Suppressor macrophage (primary cell): Measurements from ENCODE around the gene PDE6A.
"Not testable (repeated sequence)": the region's sequence is repeated elsewhere in the genome, so short reads cannot be mapped to it uniquely, and the experiment has no call there.

Experiments used
- DNase-seq, 4 experiments: peaks; one replicate each; pipeline ENCODE4 v3.0.0-alpha.2; 2020 to 2022

The PDE6A gene

DNA sequence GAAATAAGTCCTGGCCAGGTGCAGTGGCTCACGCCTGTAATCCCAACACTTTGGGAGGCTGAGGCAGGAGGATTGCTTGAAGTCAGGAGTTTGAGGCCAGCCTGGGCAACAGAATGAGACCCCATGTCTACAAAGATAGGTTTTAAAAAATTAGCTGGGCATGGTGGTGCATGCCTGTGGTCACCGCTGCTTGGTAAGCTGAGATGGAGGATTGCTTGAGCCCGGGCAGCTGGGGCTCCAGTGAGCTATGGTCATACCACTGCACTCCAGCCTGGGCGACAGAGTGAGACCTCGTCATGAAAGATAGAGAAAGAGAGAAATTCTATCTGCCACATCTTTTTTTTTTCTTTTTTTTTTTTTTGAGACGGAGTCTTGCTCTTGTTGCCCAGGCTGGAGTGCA lies 86.1 kb downstream of the PDE6A start:
- not testable (repeated sequence) for DNase-seq

- peak; percentile 43 to 63 (median 59) for DNase-seq
These were observed 87.1 kb downstream of the PDE6A start for GRCh38 chr5:149857499-149857898.

- DNase-seq, result no peak
These were observed 89.2 kb downstream of the PDE6A start for GRCh38 chr5:149855366-149855765.

DNA sequence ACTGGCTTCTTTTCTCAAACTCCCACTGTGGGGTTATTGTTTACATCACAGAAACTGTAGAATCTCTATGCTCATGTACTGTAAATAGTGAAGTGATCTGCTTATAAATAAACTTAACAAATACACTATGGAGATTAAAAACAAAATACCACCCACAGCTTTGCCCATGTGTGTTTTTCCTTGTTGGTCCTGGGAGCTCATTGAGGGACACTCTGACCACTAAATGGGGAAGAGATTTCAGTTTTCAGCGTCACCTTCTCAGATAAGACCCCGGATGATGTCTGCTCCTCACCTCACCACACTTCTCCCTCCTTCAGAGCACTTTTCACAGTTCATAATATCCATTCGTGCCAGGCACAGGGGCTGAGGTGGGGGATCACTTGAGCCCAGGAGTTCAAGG lies 89.7 kb downstream of the PDE6A start:
- DNase-seq, result no peak

DNA sequence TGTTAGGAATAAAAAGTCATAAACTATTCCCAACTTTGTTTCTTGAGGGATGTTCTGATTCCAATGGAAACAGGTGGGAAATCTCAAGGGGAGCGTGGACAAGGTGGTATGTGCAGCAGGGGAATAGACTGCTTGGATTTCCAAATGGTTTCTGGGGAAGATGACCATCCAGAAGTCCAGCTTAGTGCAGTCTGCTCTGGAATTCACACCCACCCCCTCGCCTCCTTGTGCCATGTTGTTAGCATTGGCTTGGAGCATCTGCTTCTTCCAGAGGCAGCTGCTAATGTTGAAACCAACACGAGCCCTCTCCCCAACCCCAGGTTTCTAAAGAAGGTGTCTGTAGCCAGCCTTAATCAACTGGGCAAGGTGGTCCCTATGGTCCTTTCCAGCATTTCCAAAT lies 90.9 kb downstream of the PDE6A start:
- no peak for DNase-seq

- DNase-seq, result no peak
These were observed 91.3 kb downstream of the PDE6A start for GRCh38 chr5:149853331-149853648.

DNA sequence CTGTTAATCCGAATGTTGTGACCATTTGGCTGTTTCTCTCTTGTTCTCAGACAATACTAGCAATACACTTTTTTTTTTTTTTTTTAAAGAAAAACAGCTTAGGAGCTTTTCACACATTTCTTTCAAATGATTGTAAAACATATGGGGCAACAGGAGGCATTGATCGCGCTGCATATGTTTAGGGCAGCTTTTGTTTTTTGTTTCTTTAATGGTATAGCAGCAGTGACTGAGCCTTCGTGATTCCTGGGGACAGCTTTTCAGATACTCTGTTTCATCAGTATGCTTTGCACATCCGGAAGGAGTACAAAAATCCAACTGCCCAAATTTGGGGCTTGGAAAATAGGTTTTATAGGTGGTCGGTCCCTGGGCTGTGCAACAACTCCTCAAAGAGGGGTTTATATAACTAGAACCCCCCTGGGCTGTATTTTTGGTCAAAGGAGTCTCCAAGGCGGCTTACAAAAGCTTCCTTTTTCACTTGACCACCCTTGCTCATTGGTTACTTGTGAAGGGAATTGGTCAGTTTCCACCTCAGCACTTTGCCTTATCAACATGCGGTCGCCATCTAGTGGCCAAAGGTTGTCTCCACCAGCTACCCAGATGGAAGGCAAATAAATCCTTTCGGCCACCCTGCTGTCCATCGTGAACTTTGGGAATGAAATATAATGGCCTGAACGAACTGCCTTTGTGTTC lies 91.8 kb downstream of the PDE6A start:
- peak; percentile 67 to 84 (median 73) for DNase-seq

DNA sequence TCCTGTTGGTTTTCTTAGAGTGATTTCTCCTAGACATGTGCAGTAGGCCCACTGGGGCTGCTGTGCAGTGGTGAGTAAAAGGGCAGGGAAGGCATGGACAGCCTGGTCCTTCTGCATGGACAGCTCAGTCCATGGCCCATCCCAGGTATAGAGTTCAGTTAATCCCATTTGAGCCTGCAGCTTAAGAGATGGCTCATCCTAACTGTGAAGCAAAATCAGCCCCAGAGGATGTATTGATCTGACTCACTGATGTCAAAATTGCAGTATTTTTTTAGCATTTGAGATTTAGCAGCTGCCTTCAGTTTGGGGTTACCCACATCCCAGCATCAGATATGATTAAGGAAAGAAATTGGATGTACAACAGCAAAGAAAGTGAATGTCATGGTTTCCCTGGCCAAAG lies 93.4 kb downstream of the PDE6A start:
- no peak for DNase-seq

DNA sequence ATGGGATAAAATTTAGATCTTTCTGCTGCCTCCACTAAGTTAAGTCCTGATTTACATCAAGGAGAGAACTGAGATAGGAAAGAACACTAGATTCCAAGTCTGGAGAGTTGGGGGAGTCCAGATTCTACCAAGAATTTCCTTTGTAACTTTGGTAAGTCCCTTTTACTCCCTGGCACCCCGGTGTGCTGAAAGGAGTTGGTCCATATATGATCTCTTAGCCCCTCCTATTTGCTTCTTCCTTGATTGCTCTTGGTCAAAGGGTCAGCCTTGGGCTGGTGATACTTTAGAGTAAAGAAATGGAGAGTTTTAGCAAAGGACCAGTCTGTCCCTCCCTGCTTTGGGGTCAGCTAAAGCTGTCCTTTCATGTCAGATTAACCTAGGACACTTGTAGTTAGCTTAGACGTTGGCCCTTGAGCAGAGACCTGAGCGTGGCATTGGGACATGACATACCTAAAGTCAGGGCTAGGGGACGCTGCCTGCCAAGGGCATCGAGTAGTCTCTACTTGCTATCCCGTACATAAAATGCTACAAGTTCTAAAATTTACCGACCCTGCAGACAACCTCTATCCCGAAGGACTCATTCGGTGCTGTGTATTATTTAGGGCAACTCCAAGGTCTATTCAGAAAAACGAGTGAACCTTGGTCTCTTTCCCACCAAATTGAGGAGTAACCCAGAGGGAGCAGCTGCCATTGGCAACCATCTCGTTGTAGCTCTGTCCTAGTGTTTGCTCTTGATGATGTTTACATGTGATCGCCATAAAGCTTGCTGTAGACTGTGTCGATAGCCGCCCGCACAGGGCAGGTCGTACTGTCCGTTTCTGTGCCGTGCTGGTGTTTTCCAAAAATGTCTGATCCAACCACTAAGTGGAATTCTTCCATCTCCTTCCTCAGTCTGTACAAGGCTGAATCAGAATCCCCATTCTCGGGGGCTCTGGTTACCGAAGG lies 94.4 kb downstream of the PDE6A start:
- DNase-seq, result no peak

- DNase-seq, result peak in 2 of 4 experiments; percentile 29 to 34
These were observed 95.2 kb downstream of the PDE6A start for GRCh38 chr5:149849280-149849965.

GRCh38 chr5:149847611-149848010 lies 97.0 kb downstream of the PDE6A start:
- DNase-seq, result no peak

GRCh38 chr5:149846021-149846420 lies 98.6 kb downstream of the PDE6A start:
- no peak for DNase-seq

GRCh38 chr5:149845601-149846000 lies 99.0 kb downstream of the PDE6A start:
- DNase-seq, result no peak

- DNase-seq, result no peak
These were observed 102.5 kb downstream of the PDE6A start for GRCh38 chr5:149841851-149842793.

DNA sequence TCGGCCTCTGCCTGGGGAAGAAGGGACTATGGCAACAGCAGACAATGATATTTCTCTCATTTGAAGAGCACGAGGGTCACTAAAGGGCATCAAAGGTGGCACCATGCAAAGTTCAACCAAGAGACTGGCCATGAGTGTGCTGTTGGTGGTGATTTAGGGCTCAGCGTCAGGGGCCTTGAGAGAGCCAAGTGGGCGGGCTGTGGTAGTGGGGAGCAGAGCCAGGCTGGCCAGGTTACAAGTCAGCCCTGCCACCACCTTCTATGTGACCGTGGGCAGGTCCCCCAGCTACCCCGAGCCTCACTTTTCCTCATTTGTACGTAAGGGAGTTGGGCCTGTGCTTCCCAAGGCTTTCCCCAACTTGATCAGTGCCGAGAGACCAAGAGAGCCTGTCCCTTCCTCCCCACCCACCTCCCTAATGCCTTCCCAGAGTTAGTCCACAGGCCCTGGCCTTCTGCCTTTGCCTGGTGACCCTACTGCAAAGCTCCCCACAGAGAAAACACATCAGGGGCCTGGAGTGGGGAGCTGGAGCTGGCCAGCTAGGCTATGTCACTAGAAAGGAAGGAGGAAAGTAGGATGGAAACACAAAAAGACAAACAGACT lies 104.3 kb downstream of the PDE6A start:
- no peak for DNase-seq

DNA sequence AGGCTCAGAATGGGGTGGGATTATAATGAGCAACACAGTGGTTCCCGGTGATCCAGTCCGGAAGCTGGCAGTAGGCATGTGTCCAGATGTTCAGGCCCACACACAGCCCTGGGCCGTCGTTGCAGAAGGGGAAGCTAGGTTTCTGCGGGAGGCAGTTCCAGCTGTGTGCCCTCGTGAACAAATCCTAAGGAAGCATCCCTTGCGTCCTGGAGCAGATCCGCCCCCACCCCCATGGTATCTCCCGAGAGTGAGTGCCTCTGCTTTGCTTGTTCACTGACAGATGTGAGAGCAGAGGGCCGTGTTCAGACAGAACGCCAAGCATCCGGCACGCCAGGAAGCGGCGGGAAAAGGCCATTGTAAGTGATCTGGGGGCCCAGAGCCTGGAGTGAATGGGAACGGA lies 104.8 kb downstream of the PDE6A start:
- DNase-seq, result no peak

DNA sequence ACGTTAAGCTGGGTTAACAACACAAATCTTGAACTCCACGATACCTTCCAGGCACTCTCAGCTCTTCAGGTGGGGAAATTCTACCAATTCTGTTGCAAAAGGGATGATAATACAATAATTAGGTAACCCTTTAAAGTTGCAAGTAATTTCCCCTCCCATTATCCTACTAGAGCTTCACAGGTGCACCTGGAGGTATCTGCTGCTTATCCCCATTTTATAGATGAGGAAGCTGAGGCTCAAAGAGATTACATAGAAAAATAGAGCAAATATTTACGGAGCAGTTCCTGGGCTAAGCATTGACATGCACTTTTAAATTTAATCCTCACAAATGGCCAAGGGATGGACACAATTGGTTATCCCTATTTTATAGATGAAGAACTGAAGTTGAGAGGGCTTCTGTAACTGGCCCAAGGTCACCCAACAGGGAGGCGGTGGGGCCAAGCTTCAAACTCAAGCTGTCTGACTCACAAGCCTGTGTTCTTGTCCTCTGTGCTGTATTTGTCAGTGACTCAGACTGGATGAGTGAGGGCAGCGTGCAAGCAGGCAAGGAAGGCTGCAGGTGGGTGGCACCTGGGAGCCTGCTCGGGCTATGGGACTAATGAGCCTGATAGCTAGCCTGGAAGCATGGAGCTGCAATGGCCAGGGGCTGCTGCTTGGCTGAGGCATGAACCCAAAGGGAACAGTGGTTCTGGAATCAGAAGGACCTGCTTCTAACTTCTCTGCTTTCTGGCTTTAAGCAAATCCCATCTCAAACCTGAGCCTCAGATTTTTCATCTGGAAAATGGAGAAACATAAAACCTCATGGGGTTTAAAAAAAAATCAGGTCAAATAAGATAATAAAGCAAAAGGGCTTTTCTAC lies 105.5 kb downstream of the PDE6A start:
- DNase-seq, result no peak

- DNase-seq, result peak; percentile 26 to 40 (median 28)
These were observed 106.8 kb downstream of the PDE6A start for GRCh38 chr5:149837680-149838269.

DNA sequence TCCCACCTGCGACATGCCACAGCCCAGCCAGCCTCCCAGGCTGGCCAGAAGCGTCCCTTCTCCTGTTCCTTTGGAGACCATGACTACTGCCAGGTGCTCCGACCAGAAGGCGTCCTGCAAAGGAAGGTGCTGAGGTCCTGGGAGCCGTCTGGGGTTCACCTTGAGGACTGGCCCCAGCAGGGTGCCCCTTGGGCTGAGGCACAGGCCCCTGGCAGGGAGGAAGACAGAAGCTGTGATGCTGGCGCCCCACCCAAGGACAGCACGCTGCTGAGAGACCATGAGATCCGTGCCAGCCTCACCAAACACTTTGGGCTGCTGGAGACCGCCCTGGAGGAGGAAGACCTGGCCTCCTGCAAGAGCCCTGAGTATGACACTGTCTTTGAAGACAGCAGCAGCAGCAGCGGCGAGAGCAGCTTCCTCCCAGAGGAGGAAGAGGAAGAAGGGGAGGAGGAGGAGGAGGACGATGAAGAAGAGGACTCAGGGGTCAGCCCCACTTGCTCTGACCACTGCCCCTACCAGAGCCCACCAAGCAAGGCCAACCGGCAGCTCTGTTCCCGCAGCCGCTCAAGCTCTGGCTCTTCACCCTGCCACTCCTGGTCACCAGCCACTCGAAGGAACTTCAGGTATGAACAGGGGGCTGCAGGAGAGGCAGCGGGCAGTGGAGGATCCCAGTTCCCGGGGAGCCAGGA lies 108.0 kb downstream of the PDE6A start:
- DNase-seq, result no peak
